GM18526 (cell line): Measurements from ENCODE around the gene ENOPH1.
A peak's percentile ranks its signal among the peaks of the same experiment; 100 is the strongest.

Experiments
- POLR2A ChIP-seq: IDR thresholded peaks from 3 replicates; pipeline ENCODE4 v1.6.1; 2011; ENCODE audit not compliant: insufficient read length; ENCODE audit errors: extremely low read depth

ENOPH1 gene

GRCh38 chr4:82430193-82430963 is at the start of gene ENOPH1, which contains the start of gene HNRNPDL:
Gene ENOPH1 (plus strand): TSS chr4:82430590. CDS start chr4:82430830, 240 bp downstream.
Gene HNRNPDL (minus strand): TSS chr4:82430462. CDS start chr4:82429690, 772 bp downstream.
- peak; percentile 64 for TF ChIP-seq POLR2A

- TF ChIP-seq POLR2A = no peak
Observed at GRCh38 chr4:82380831-82381230, 49.6 kb upstream of the ENOPH1 start.

DNA sequence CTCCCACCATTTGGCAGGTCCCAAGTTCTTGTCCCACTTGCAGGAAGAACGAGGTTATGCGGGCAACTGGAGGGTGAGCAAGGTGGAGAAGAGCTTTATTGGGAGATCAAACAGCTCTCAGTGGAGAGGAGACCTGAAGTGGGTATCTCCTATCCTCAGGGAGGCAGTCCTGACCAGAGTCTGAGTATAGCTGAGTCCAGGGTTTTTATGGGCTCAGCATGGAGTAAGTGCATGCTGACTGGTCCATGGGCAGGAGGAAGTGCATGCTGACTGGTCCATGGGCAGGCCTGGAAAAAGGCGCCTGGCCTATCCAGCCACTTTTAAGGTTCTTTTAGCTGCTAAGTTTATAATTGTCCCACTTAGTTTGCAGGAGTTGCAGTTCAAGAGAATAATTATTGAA is 49.2 kb upstream of the ENOPH1 start:
- no peak for TF ChIP-seq POLR2A

- TF ChIP-seq POLR2A = no peak
Observed at GRCh38 chr4:82381661-82382296, 48.6 kb upstream of the ENOPH1 start.

- TF ChIP-seq POLR2A = no peak
Observed at GRCh38 chr4:82382751-82383150, 47.6 kb upstream of the ENOPH1 start.

GRCh38 chr4:82388405-82388804 is 42.0 kb upstream of the ENOPH1 start:
- TF ChIP-seq POLR2A = no peak

GRCh38 chr4:82394896-82395295 is 35.5 kb upstream of the ENOPH1 start:
- TF ChIP-seq POLR2A = no peak

- TF ChIP-seq POLR2A = no peak
Observed at GRCh38 chr4:82397527-82397926, 32.9 kb upstream of the ENOPH1 start.

- TF ChIP-seq POLR2A = no peak
Observed at GRCh38 chr4:82398263-82398662, 32.1 kb upstream of the ENOPH1 start.

DNA sequence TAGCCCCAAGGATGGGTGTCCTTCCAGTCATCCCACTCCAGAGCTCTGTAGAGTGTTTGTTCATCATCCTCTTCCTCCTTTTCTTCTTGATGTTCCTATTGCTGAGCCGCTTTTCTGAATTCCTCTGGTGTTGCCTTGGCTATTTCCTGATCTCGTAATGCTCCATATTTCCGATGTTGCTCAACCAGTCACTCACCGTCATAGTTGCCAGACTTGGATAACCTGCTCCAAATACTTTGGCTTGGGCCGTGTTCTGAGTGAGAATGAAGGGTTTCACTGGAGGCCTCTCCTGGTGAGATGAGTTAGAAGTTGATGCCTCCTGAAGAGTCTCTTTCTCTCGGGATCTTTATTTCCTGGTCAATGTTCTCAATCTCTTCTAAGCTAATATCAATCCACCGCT is 28.8 kb upstream of the ENOPH1 start:
- no peak for TF ChIP-seq POLR2A

GRCh38 chr4:82402196-82402775 is 28.1 kb upstream of the ENOPH1 start:
- no peak for TF ChIP-seq POLR2A

GRCh38 chr4:82403725-82404124 is 26.7 kb upstream of the ENOPH1 start:
- TF ChIP-seq POLR2A = no peak

DNA sequence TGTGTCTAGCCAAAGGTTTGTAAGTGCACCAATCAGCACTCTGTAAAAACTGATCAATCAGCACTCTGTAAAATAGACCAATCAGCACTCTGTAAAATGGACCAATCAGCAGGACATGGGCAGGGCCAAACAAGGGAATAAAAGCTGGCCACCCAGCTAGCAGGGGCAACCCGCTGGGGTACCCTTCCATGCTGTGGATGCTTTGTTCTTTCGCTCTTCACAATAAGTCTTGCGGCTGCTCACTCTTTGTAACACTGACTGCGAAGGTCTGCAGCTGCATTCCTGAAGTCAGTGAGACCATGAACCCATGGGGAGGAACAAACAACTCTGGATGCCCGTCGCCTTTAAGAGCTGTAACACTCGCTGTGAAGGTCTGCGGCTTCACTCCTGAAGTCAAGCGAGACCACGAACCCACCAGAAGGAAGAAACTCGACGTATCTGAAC is 14.4 kb upstream of the ENOPH1 start:
- no peak for TF ChIP-seq POLR2A

- TF ChIP-seq POLR2A = no peak
Observed at GRCh38 chr4:82419451-82419850, 10.9 kb upstream of the ENOPH1 start.

DNA sequence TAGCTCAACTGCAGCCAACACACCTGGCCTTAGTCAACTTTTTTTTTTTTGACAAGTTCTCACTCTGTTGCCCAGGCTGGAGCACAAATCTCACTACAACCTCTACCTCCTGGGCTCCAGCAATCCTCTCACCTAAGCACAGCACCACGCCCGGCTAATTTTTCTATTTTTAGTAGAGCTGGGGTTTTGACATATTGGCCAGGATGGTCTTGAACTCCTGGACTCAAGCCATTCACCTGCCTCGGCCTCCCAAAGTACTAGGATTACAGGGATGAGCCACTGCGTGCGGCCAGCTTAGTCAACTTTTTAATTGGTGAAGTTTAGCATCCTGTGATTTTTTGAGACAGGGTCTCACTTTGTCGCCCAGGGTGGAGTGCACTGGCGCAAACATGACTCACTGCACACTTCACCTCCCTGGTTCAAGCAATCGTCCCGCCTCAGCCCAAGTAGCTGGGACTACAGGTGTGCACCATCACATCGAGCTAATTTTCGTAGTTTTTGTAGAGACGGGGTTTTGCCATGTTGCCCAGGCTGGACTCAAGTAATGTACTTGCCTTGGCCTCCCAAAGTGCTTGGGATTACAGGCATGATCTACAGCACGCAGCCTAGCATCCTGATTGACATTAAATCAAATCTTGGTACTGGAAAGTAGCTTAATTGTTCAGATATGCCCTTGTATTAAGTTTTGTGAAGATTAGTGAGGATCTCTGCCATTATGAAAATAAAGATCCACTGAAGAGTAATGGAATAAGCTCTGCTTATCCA is 8.4 kb upstream of the ENOPH1 start:
- TF ChIP-seq POLR2A = no peak
